ENCODE results near the gene DNER.

DNER gene

DNA sequence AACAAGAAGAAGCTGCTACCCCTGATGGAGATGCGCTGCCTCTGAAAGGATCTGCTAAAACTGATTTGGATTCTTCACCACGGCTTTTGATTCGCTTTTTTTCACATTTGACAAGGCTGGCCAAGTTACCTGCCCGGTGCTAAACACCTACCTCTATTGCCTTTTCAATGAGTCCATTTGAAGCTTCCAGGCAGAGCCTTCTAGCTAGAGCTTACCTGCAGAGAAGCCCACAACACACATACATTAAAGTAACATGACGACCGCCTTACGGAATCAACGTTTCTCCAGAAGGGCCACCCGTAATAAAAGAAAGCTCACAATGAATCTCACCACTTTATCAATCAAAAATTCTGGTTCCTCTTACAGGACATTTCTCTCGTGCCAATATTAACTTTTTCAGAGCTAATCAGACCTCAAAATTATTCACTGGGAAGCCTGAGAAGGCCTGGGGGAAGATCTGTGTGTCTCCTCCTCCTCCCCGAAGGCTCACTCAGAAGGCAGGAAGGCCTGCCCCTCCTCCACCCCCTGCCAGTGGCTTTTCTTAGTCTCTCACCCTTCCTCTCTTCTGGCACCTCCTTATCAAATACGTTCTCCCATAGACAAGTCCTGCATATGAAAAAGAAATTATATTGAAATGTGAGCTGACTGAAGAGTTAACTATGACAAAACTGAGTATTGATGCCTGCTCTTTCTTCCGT lies 171.0 kb downstream of the DNER start:
- Histone ChIP-seq H3K9me3 (ENCODE audit: insufficient read depth, low read depth, low read length) (no peaks in the 10 kb centered on the region), H3K36me3 (ENCODE audit: control insufficient read depth in 1 of 2, insufficient read depth in 2 of 2, low read length in 2 of 2) (no peaks in the 10 kb centered on the region), H3K4me3 (ENCODE audit: low read depth, low read length) (no peak overlapping the region), H2AK5ac (ENCODE audit: low read length) (no peak overlapping the region), H3K27me3 (ENCODE audit: insufficient read depth, low read length) (no peaks in the 10 kb centered on the region), H3K14ac (ENCODE audit: low read length) (no peak overlapping the region), H3K9ac (ENCODE audit: low read length) (no peak overlapping the region), H2AFZ (ENCODE audit: insufficient read depth, low read length, poor library complexity) (no peak overlapping the region), H3K79me2 (ENCODE audit: control insufficient read depth, insufficient read depth, low read length, poor library complexity) (no peaks in the 10 kb centered on the region), H4K12ac (ENCODE audit: low read depth, low read length) (no peak overlapping the region), H3K79me1 (ENCODE audit: low read length) (no peaks in the 10 kb centered on the region), H3K4ac (ENCODE audit: low read depth, low read length) (no peak overlapping the region), H3K18ac (ENCODE audit: low read length) (no peak overlapping the region), H3K4me1 (ENCODE audit: control insufficient read depth in 1 of 2, insufficient read depth in 2 of 2, low read length in 2 of 2) (no peaks in the 10 kb centered on the region), H4K8ac (ENCODE audit: low read depth, low read length) (no peak overlapping the region), H3K27ac (ENCODE audit: low read depth, low read length) (no peak overlapping the region), H2BK5ac (ENCODE audit: low read depth, low read length, poor library complexity) (no peak overlapping the region), H2BK12ac (ENCODE audit: low read length) (no peak overlapping the region), H2BK120ac (ENCODE audit: insufficient read depth, low read length, poor library complexity) (no peak overlapping the region), H3K4me2 (ENCODE audit: low read length) (no peak overlapping the region), H4K91ac (ENCODE audit: low read depth, low read length) (no peak overlapping the region), H3K23ac (ENCODE audit: low read length) (no peak overlapping the region)
- no CpG with 5 or more reads among the region's 13 CpGs for WGBS (ENCODE audit: extremely low coverage, insufficient coverage, insufficient read length)
- DNase-seq: no peak

DNA sequence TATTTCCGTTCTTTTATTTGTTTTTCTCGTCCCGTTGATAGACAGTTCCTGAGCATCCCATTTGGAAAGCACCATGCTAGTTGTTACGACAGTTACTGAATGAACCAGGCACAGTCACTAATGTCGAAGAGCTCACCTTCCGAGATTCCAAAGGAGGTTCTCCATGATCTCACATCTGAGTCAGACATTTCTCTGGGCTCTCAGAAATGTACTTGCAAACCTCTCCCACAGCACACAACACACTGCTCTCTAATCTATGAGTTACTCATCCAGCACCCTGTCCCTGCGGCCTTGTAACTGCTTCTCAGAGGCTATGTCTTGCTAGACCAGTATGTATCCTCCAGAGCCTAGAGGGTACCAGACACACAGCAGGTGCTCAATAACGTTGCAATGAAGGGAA lies 174.7 kb downstream of the DNER start:
- H2AFZ ChIP-seq (ENCODE audit: insufficient read depth, low read length, poor library complexity): no peak overlapping the region
- no CpG with 5 or more reads among the region's 8 CpGs for WGBS (ENCODE audit: extremely low coverage, insufficient coverage, insufficient read length)

DNA sequence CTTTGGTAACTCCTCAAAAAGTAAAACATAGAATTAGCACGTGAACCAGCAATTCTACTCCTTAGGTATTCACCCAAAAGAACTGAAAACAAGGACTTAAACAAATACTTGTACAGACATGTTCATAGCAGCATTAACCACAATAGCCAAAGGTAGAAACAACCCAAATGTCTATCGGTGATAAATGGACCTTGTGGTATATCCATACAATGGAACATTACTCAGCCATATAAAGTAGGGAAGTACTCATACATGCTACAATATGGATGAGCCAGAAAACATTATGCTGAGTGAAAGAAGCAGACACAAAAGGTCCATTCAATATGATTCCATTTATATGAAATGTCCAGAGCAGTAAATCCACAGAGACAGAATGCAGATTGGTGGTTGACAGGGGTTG lies 182.8 kb downstream of the DNER start:
- no peak overlapping the region for H2BK5ac ChIP-seq (ENCODE audit: low read depth, low read length, poor library complexity)
- H3K4me3 ChIP-seq (ENCODE audit: low read depth, low read length): no peak overlapping the region
- H3K4ac ChIP-seq (ENCODE audit: low read depth, low read length): no peak overlapping the region
- WGBS (ENCODE audit: extremely low coverage, insufficient coverage, insufficient read length): no CpG with 5 or more reads among the region's 2 CpGs
- H4K8ac ChIP-seq (ENCODE audit: low read depth, low read length): no peak overlapping the region
- no peak overlapping the region for H3K18ac ChIP-seq (ENCODE audit: low read length)
- no peak overlapping the region for H3K27ac ChIP-seq (ENCODE audit: low read depth, low read length)
- H3K4me1 ChIP-seq (ENCODE audit: control insufficient read depth in 1 of 2, insufficient read depth in 2 of 2, low read length in 2 of 2): no peaks in the 10 kb centered on the region
- no peak overlapping the region for H3K14ac ChIP-seq (ENCODE audit: low read length)
- H3K9me3 ChIP-seq (ENCODE audit: insufficient read depth, low read depth, low read length): no peaks in the 10 kb centered on the region
- no peak overlapping the region for H2AK5ac ChIP-seq (ENCODE audit: low read length)
- H2AFZ ChIP-seq (ENCODE audit: insufficient read depth, low read length, poor library complexity): no peak overlapping the region
- no peak overlapping the region for H3K23ac ChIP-seq (ENCODE audit: low read length)
- no peaks in the 10 kb centered on the region for H3K27me3 ChIP-seq (ENCODE audit: insufficient read depth, low read length)
- H3K79me1 ChIP-seq (ENCODE audit: low read length): no peaks in the 10 kb centered on the region
- H4K12ac ChIP-seq (ENCODE audit: low read depth, low read length): no peak overlapping the region
- H3K4me2 ChIP-seq (ENCODE audit: low read length): no peak overlapping the region
- H2BK12ac ChIP-seq (ENCODE audit: low read length): no peak overlapping the region
- H4K91ac ChIP-seq (ENCODE audit: low read depth, low read length): no peak overlapping the region
- no peaks in the 10 kb centered on the region for H3K36me3 ChIP-seq (ENCODE audit: control insufficient read depth in 1 of 2, insufficient read depth in 2 of 2, low read length in 2 of 2)
- no peak overlapping the region for H2BK120ac ChIP-seq (ENCODE audit: insufficient read depth, low read length, poor library complexity)
- DNase-seq: no peak
- no peak overlapping the region for H3K9ac ChIP-seq (ENCODE audit: low read length)
- no peaks in the 10 kb centered on the region for H3K79me2 ChIP-seq (ENCODE audit: control insufficient read depth, insufficient read depth, low read length, poor library complexity)

More for the DNA sequence above, 174.7 kb downstream of the DNER start:
- H2AK5ac ChIP-seq (ENCODE audit: low read length): no peak overlapping the region
- no peak overlapping the region for H2BK12ac ChIP-seq (ENCODE audit: low read length)
- no peak overlapping the region for H3K4me2 ChIP-seq (ENCODE audit: low read length)
- H3K27me3 ChIP-seq (ENCODE audit: insufficient read depth, low read length): no peaks in the 10 kb centered on the region
- no peak overlapping the region for H3K4me3 ChIP-seq (ENCODE audit: low read depth, low read length)
- H3K9me3 ChIP-seq (ENCODE audit: insufficient read depth, low read depth, low read length): no peaks in the 10 kb centered on the region
- no peak overlapping the region for H3K9ac ChIP-seq (ENCODE audit: low read length)
- H3K79me2 ChIP-seq (ENCODE audit: control insufficient read depth, insufficient read depth, low read length, poor library complexity): no peaks in the 10 kb centered on the region
- no peaks in the 10 kb centered on the region for H3K79me1 ChIP-seq (ENCODE audit: low read length)
- H4K8ac ChIP-seq (ENCODE audit: low read depth, low read length): no peak overlapping the region
- H3K14ac ChIP-seq (ENCODE audit: low read length): no peak overlapping the region
- no peak overlapping the region for H2BK5ac ChIP-seq (ENCODE audit: low read depth, low read length, poor library complexity)
- no peaks in the 10 kb centered on the region for H3K36me3 ChIP-seq (ENCODE audit: control insufficient read depth in 1 of 2, insufficient read depth in 2 of 2, low read length in 2 of 2)
- no peak overlapping the region for H2BK120ac ChIP-seq (ENCODE audit: insufficient read depth, low read length, poor library complexity)
- DNase-seq: peak; percentile 68 to 77
- H3K4ac ChIP-seq (ENCODE audit: low read depth, low read length): no peak overlapping the region
- no peaks in the 10 kb centered on the region for H3K4me1 ChIP-seq (ENCODE audit: control insufficient read depth in 1 of 2, insufficient read depth in 2 of 2, low read length in 2 of 2)
- H3K27ac ChIP-seq (ENCODE audit: low read depth, low read length): no peak overlapping the region
- no peak overlapping the region for H3K23ac ChIP-seq (ENCODE audit: low read length)
- H4K91ac ChIP-seq (ENCODE audit: low read depth, low read length): no peak overlapping the region
- H3K18ac ChIP-seq (ENCODE audit: low read length): no peak overlapping the region
- no peak overlapping the region for H4K12ac ChIP-seq (ENCODE audit: low read depth, low read length)

DNA sequence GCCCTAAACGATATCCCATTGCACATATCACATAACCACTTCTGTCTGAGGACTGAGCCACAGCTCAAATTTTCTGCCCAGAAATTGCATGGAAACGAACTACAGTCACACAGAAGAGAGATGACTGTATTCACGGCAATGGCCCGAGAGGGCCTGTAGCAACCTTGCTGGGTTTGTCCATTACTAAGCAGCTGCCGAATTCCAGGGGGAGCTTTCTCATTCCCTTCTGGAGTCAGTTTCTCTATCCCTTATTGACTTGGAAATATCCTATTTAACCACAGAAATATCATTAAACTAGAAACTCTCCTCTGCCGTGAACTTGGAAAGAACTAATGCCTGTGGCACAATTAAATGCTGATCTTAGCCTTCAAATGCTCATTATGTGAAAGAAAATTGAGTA lies 183.9 kb downstream of the DNER start:
- no peak overlapping the region for H4K91ac ChIP-seq (ENCODE audit: low read depth, low read length)
- no peak overlapping the region for H3K27ac ChIP-seq (ENCODE audit: low read depth, low read length)
- no peak overlapping the region for H4K12ac ChIP-seq (ENCODE audit: low read depth, low read length)
- H3K9me3 ChIP-seq (ENCODE audit: insufficient read depth, low read depth, low read length): no peaks in the 10 kb centered on the region
- no peaks in the 10 kb centered on the region for H3K36me3 ChIP-seq (ENCODE audit: control insufficient read depth in 1 of 2, insufficient read depth in 2 of 2, low read length in 2 of 2)
- H3K14ac ChIP-seq (ENCODE audit: low read length): no peak overlapping the region
- H3K18ac ChIP-seq (ENCODE audit: low read length): no peak overlapping the region
- no peaks in the 10 kb centered on the region for H3K79me2 ChIP-seq (ENCODE audit: control insufficient read depth, insufficient read depth, low read length, poor library complexity)
- no peak overlapping the region for H3K9ac ChIP-seq (ENCODE audit: low read length)
- H4K8ac ChIP-seq (ENCODE audit: low read depth, low read length): no peak overlapping the region
- DNase-seq: no peak
- H3K4me1 ChIP-seq (ENCODE audit: control insufficient read depth in 1 of 2, insufficient read depth in 2 of 2, low read length in 2 of 2): no peaks in the 10 kb centered on the region
- no peaks in the 10 kb centered on the region for H3K27me3 ChIP-seq (ENCODE audit: insufficient read depth, low read length)
- H2AK5ac ChIP-seq (ENCODE audit: low read length): no peak overlapping the region
- H2BK5ac ChIP-seq (ENCODE audit: low read depth, low read length, poor library complexity): no peak overlapping the region
- no peak overlapping the region for H3K4ac ChIP-seq (ENCODE audit: low read depth, low read length)
- no peaks in the 10 kb centered on the region for H3K79me1 ChIP-seq (ENCODE audit: low read length)
- no peak overlapping the region for H3K4me3 ChIP-seq (ENCODE audit: low read depth, low read length)
- H3K4me2 ChIP-seq (ENCODE audit: low read length): no peak overlapping the region
- H2BK120ac ChIP-seq (ENCODE audit: insufficient read depth, low read length, poor library complexity): no peak overlapping the region
- no peak overlapping the region for H2BK12ac ChIP-seq (ENCODE audit: low read length)
- H3K23ac ChIP-seq (ENCODE audit: low read length): no peak overlapping the region
- WGBS (ENCODE audit: extremely low coverage, insufficient coverage, insufficient read length): no CpG with 5 or more reads among the region's 6 CpGs
- H2AFZ ChIP-seq (ENCODE audit: insufficient read depth, low read length, poor library complexity): no peak overlapping the region

Data from trophoblast cell (in vitro differentiated cells and primary cell).